OCI-LY3 (cell line): ENCODE results near the gene ZNF511.

Experiments used
- EZH2phosphoT487 ChIP-seq: fragments of 200-600 bp; shearing (Covaris generic); IDR thresholded peaks from 2 replicates; pipeline ENCODE4 v1.6.1; 2018; ENCODE audit warnings: antibody characterized with exemption, mixed run types, low read depth
- TF ChIP-seq, protein P1 (sequence below): fragments of 200-600, 300-600 bp; sonication (generic); IDR thresholded peaks from 2 replicates; pipeline ENCODE4 v1.5.1; 2014; ENCODE audit warnings: antibody characterized with exemption, low read length, low read depth

- TF ChIP-seq, protein P1, sequence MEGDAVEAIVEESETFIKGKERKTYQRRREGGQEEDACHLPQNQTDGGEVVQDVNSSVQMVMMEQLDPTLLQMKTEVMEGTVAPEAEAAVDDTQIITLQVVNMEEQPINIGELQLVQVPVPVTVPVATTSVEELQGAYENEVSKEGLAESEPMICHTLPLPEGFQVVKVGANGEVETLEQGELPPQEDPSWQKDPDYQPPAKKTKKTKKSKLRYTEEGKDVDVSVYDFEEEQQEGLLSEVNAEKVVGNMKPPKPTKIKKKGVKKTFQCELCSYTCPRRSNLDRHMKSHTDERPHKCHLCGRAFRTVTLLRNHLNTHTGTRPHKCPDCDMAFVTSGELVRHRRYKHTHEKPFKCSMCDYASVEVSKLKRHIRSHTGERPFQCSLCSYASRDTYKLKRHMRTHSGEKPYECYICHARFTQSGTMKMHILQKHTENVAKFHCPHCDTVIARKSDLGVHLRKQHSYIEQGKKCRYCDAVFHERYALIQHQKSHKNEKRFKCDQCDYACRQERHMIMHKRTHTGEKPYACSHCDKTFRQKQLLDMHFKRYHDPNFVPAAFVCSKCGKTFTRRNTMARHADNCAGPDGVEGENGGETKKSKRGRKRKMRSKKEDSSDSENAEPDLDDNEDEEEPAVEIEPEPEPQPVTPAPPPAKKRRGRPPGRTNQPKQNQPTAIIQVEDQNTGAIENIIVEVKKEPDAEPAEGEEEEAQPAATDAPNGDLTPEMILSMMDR: no peak
- no peak for TF ChIP-seq EZH2phosphoT487
These were observed 23.5 kb upstream of the ZNF511 start for GRCh38 chr10:133285217-133285616.
